HG03066 (cell line): ENCODE data around the gene KLC4.
"Not testable (repeated sequence)": the region's sequence is repeated elsewhere in the genome, so short reads cannot be mapped to it uniquely, and the experiment has no call there.

ENCODE experiments used
- ATAC-seq: cut with Tn5 transposase; IDR thresholded peaks from one replicate; pipeline ENCODE4 v1.9.1; 2021; ENCODE audit warnings: low read depth; ENCODE audit not compliant: unreplicated experiment

Gene KLC4

GRCh38 chr6:43060755-43061633 is 1.6 kb downstream of the KLC4 start:
- no peak for ATAC-seq

- no peak for ATAC-seq
Measured at GRCh38 chr6:43061861-43062260, 2.4 kb downstream of the KLC4 start.

GRCh38 chr6:43062818-43063217 is 3.4 kb downstream of the KLC4 start:
- ATAC-seq = no peak

GRCh38 chr6:43070028-43070632 is 10.7 kb downstream of the KLC4 start:
- no peak for ATAC-seq

- ATAC-seq = no peak
Measured at GRCh38 chr6:43074847-43075669, 15.6 kb downstream of the KLC4 start.

GRCh38 chr6:43075670-43076463 is 16.4 kb downstream of the KLC4 start, which contains the start of gene PTK7:
TSS of gene PTK7 (plus strand) at chr6:43076314. CDS start at chr6:43076489, 175 bp downstream.
- ATAC-seq = no peak

- no peak for ATAC-seq
Measured at GRCh38 chr6:43076464-43077332, 17.3 kb downstream of the KLC4 start.

- ATAC-seq = no peak
Measured at GRCh38 chr6:43077333-43077809, 17.9 kb downstream of the KLC4 start.

GRCh38 chr6:43077981-43078511 is 18.6 kb downstream of the KLC4 start:
- ATAC-seq = no peak

GRCh38 chr6:43078691-43079090 is 19.3 kb downstream of the KLC4 start:
- ATAC-seq = no peak

GRCh38 chr6:43081043-43081442 is 21.6 kb downstream of the KLC4 start:
- ATAC-seq = no peak

GRCh38 chr6:43081922-43082321 is 22.5 kb downstream of the KLC4 start:
- ATAC-seq = not testable (repeated sequence)

GRCh38 chr6:43082806-43083655 is 23.6 kb downstream of the KLC4 start:
- no peak for ATAC-seq

- no peak for ATAC-seq
Measured at GRCh38 chr6:43086022-43086658, 26.7 kb downstream of the KLC4 start.

GRCh38 chr6:43088654-43089056 is 29.2 kb downstream of the KLC4 start:
- no peak for ATAC-seq

- no peak for ATAC-seq
Measured at GRCh38 chr6:43089467-43089866, 30.0 kb downstream of the KLC4 start.

- ATAC-seq = no peak
Measured at GRCh38 chr6:43089874-43090558, 30.6 kb downstream of the KLC4 start.
